Gastroesophageal sphincter (tissue), 4 donors: Measurements from ENCODE around the gene SUSD2. TPM values are rescaled to one million over a fixed set of nuclear protein-coding genes. Genes with fewer than 3 reads are reported as not detected.

ENCODE experiments used
- ATAC-seq: fragments of 150-250 bp; one replicate; pipeline ENCODE4 v1.9.1; 2016; ENCODE audit warnings: mild to moderate bottlenecking, moderate library complexity
- H3K27ac ChIP-seq, 4 donors: fragments of 200-600 bp; sonication (generic) in 3 of 4; 1 replicate in 3 of 4; 2 replicates in 1 of 4; pipeline ENCODE4 v1.5.1; 2016 to 2019
- H3K27me3 ChIP-seq: fragments of 200-600 bp; sonication (generic); one replicate; pipeline ENCODE4 v1.5.1; 2019
- H3K36me3 ChIP-seq, 2 donors: fragments of 200-600 bp; sonication (generic); one replicate each; pipeline ENCODE4 v1.5.1; 2019; ENCODE audit warnings: control low read depth in 1 of 2
- H3K4me1 ChIP-seq, 3 donors: fragments of 200-600 bp; sonication (generic); 1 replicate in 2 of 3; 2 replicates in 1 of 3; pipeline ENCODE4 v1.5.1; 2016 to 2019; ENCODE audit warnings: control low read depth in 2 of 3
- H3K4me3 ChIP-seq, 2 donors: fragments of 200-600 bp; sonication (generic); one replicate each; pipeline ENCODE4 v1.5.1; 2019; ENCODE audit warnings: mild to moderate bottlenecking in 1 of 2, moderate library complexity in 1 of 2
- H3K9me3 ChIP-seq, 3 donors: fragments of 200-600 bp; sonication (generic); one replicate each; pipeline ENCODE4 v1.5.1; 2017 to 2019; ENCODE audit warnings: control low read depth in 2 of 3
- CTCF ChIP-seq, 4 experiments: fragments of 200-600 bp in 2 of 4; fragments of 450-650 bp in 2 of 4; sonication (generic) in 1 of 4; IDR thresholded peaks; one replicate each; pipeline ENCODE4 v1.5.1; 2017 to 2019; ENCODE audit warnings: antibody characterized with exemption in 4 of 4, mild to moderate bottlenecking in 2 of 4, moderate library complexity in 2 of 4
- EP300 ChIP-seq: sonication (generic); formaldehyde crosslinking; IDR thresholded peaks from one replicate; pipeline ENCODE4 v1.6.1; 2017; ENCODE audit warnings: antibody characterized with exemption, mild to moderate bottlenecking
- POLR2A ChIP-seq, 2 donors: fragments of 450-650 bp; IDR thresholded peaks; one replicate each; pipeline ENCODE4 v1.6.1; 2017; ENCODE audit warnings: antibody characterized with exemption in 2 of 2, mild to moderate bottlenecking in 2 of 2, moderate library complexity in 1 of 2
- POLR2AphosphoS5 ChIP-seq: sonication (generic); formaldehyde crosslinking; IDR thresholded peaks from one replicate; pipeline ENCODE4 v1.6.1; 2017; ENCODE audit warnings: antibody characterized with exemption
- WGBS, 2 donors: methylation state at CpG; one replicate each; pipeline ENCODE4 v1.1.5; 2018; ENCODE audit warnings: low coverage in 1 of 2; 5-methylcytosine and 5-hydroxymethylcytosine counted together
- total RNA-seq, 4 donors: library from RNA; depleted of rRNA; stranded (reverse); fragments of >200 nt; gene quantifications; one replicate each; pipeline ENCODE4 v1.1.0, GENCODE V29; 2016

Gene SUSD2
- total RNA-seq, 4 donors from 2014 or later, result 2.4 to 5.0 (median 4.4) TPM

- H3K4me3 ChIP-seq, result no peak overlapping the region
- no peak for ATAC-seq
- H3K27me3 ChIP-seq, result no peaks in the 10 kb centered on the region
- H3K9me3 ChIP-seq, result no peaks in the 10 kb centered on the region
- peaks cover 0 to 28% of the 10 kb centered on the region in 2 donors for H3K36me3 ChIP-seq
- TF ChIP-seq POLR2A (IDR thresholded peaks at IDR 0.05) (no peak), CTCF (IDR thresholded peaks at IDR 0.05) (no peak), POLR2AphosphoS5 (no peak), EP300 (no peak)
- peaks cover 4 to 98% (median 50%) of the 10 kb centered on the region in 3 donors for H3K4me1 ChIP-seq
- peak overlapping the region in 3 of 4 donors; percentile 55 to 72 (median 60) for H3K27ac ChIP-seq
- whole genome bisulfite sequencing, 2 donors, result 71 to 80% methylated on average over 2 to 3 of the region's 6 CpGs
Observed at GRCh38 chr22:24160546-24160945, 20.7 kb upstream of the SUSD2 start.

GRCh38 chr22:24161485-24161884 is 19.8 kb upstream of the SUSD2 start:
- H3K9me3 ChIP-seq, result no peaks in the 10 kb centered on the region
- peaks cover 0 to 37% of the 10 kb centered on the region in 2 donors for H3K36me3 ChIP-seq
- TF ChIP-seq CTCF (IDR thresholded peaks at IDR 0.05), result no peak
- TF ChIP-seq POLR2AphosphoS5, result no peak
- TF ChIP-seq EP300, result no peak
- TF ChIP-seq POLR2A (IDR thresholded peaks at IDR 0.05), result no peak
- ATAC-seq, result no peak
- H3K4me1 ChIP-seq, result peaks cover 4 to 96% (median 48%) of the 10 kb centered on the region in 3 donors
- WGBS, 2 donors, result 40 to 61% methylated on average over 1 to 4 of the region's 7 CpGs
- H3K4me3 ChIP-seq, result no peak overlapping the region
- H3K27ac ChIP-seq, result peak overlapping the region in 3 of 4 donors; percentile 55 to 72 (median 60)
- H3K27me3 ChIP-seq, result no peaks in the 10 kb centered on the region

GRCh38 chr22:24161909-24162308 is 19.4 kb upstream of the SUSD2 start:
- Histone ChIP-seq H3K27ac (peak overlapping the region in 3 of 4 donors; percentile 55 to 72 (median 60)), H3K9me3 (no peaks in the 10 kb centered on the region), H3K4me3 (no peak overlapping the region), H3K27me3 (no peaks in the 10 kb centered on the region), H3K36me3 (peaks cover 0 to 41% of the 10 kb centered on the region in 2 donors), H3K4me1 (peaks cover 4 to 92% (median 48%) of the 10 kb centered on the region in 3 donors)
- TF ChIP-seq POLR2A (IDR thresholded peaks at IDR 0.05) (no peak), POLR2AphosphoS5 (no peak), EP300 (no peak), CTCF (IDR thresholded peaks at IDR 0.05) (no peak)
- WGBS, 2 donors, result 80% methylated on average over 1 of the region's 6 CpGs; no CpG with 5 or more reads in 1 of the 2 donors
- no peak for ATAC-seq

- no peaks in the 10 kb centered on the region for H3K27me3 ChIP-seq
- peaks cover 4 to 87% (median 44%) of the 10 kb centered on the region in 3 donors for H3K4me1 ChIP-seq
- 48 to 60% methylated on average over 2 to 6 of the region's 6 CpGs for WGBS, 2 donors
- H3K9me3 ChIP-seq, result no peaks in the 10 kb centered on the region
- H3K27ac ChIP-seq, result peak overlapping the region in 3 of 4 donors; percentile 55 to 72 (median 60)
- peaks cover 0 to 47% of the 10 kb centered on the region in 2 donors for H3K36me3 ChIP-seq
- ATAC-seq, result no peak
- TF ChIP-seq POLR2A (IDR thresholded peaks at IDR 0.05) (no peak), EP300 (no peak), POLR2AphosphoS5 (no peak), CTCF (IDR thresholded peaks at IDR 0.05) (no peak)
- H3K4me3 ChIP-seq, result no peak overlapping the region
Observed at GRCh38 chr22:24162436-24162835, 18.9 kb upstream of the SUSD2 start.

- H3K36me3 ChIP-seq, result peaks cover 0 to 65% of the 10 kb centered on the region in 2 donors
- no peaks in the 10 kb centered on the region for H3K9me3 ChIP-seq
- TF ChIP-seq POLR2A (IDR thresholded peaks at IDR 0.05) (no peak), EP300 (no peak)
- no peak for ATAC-seq
- peaks cover 4 to 71% (median 27%) of the 10 kb centered on the region in 3 donors for H3K4me1 ChIP-seq
- peak overlapping the region in 3 of 4 donors; percentile 62 to 63 (median 62) for H3K27ac ChIP-seq
- no peak overlapping the region for H3K4me3 ChIP-seq
- no peaks in the 10 kb centered on the region for H3K27me3 ChIP-seq
- no CpG with 5 or more reads among the region's 10 CpGs for WGBS, 2 donors
Observed at GRCh38 chr22:24164243-24164642, 17.0 kb upstream of the SUSD2 start.
